WERI-Rb-1 (cell line): ENCODE data around the gene AHDC1.

Source experiments
- DNase-seq: peaks from one replicate; pipeline ENCODE4 v3.0.0-alpha.2; 2020
- H3K27ac ChIP-seq: fragments of 250-450 bp; sonication (Bioruptor Pico); 2 replicates; pipeline ENCODE4 v1.5.1; 2020; ENCODE audit warnings: mild to moderate bottlenecking, moderate library complexity
- H3K27me3 ChIP-seq: fragments of 250-450 bp; sonication (Bioruptor Pico); 2 replicates; pipeline ENCODE4 v1.5.1; 2021; ENCODE audit warnings: mild to moderate bottlenecking, low read depth, moderate library complexity; ENCODE audit not compliant: insufficient read depth, severe bottlenecking
- H3K36me3 ChIP-seq: fragments of 250-450 bp; sonication (Bioruptor Pico); 2 replicates; pipeline ENCODE4 v1.5.1; 2020; ENCODE audit warnings: mild to moderate bottlenecking, moderate library complexity
- H3K4me3 ChIP-seq: 2 replicates; pipeline ENCODE4 v1.5.1; 2011; ENCODE audit warnings: low read depth, mild to moderate bottlenecking, control low read depth, low read length
- H3K9me3 ChIP-seq: fragments of 250-450 bp; sonication (Bioruptor Pico); 2 replicates; pipeline ENCODE4 v1.5.1; 2021; ENCODE audit warnings: mild to moderate bottlenecking, moderate library complexity; ENCODE audit not compliant: severe bottlenecking
- TF ChIP-seq, protein P1 (sequence below): IDR thresholded peaks from 2 replicates; pipeline ENCODE4 v1.5.1; 2011; ENCODE audit warnings: low read depth, mild to moderate bottlenecking, control low read depth, inconsistent platforms, low read length

AHDC1 gene

DNA sequence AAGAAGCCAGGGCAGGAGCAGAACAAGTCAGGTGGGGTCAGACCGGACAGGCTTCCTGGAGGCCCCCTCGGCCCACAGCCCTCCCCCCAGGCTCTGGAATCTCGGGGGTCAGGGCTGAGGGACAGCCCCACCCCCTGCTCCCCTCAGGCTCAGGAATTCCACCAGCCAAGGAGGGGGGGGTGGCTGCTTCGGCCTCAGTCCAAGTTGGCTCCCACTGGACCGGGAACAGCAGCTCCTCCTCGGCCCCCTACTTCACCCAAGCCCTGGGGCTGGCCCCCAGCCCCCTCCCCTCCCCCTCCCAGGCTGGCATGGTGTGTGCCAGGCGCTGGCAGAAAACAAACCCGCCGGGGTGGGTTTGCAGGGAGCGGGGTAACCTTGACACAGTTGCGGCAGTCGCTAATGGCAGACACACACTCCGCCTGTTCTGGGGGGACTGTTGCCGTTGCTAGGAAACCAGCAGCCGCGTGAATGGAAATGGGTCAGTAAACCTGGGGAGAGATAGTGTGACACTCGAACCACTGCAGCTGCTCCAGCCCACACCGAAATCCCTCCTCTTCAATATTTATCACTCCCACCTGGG, 32.4 kb downstream of the AHDC1 start:
- Histone ChIP-seq H3K9me3 (no peaks in the 10 kb centered on the region), H3K27ac (no peak overlapping the region; the same call in 1 of the 2 replicates), H3K36me3 (no peaks in the 10 kb centered on the region; the same call in 1 of the 2 replicates), H3K27me3 (no peaks in the 10 kb centered on the region), H3K4me3 (no peak overlapping the region)
- no peak for DNase-seq
- TF ChIP-seq, protein P1, sequence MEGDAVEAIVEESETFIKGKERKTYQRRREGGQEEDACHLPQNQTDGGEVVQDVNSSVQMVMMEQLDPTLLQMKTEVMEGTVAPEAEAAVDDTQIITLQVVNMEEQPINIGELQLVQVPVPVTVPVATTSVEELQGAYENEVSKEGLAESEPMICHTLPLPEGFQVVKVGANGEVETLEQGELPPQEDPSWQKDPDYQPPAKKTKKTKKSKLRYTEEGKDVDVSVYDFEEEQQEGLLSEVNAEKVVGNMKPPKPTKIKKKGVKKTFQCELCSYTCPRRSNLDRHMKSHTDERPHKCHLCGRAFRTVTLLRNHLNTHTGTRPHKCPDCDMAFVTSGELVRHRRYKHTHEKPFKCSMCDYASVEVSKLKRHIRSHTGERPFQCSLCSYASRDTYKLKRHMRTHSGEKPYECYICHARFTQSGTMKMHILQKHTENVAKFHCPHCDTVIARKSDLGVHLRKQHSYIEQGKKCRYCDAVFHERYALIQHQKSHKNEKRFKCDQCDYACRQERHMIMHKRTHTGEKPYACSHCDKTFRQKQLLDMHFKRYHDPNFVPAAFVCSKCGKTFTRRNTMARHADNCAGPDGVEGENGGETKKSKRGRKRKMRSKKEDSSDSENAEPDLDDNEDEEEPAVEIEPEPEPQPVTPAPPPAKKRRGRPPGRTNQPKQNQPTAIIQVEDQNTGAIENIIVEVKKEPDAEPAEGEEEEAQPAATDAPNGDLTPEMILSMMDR = no peak

DNA sequence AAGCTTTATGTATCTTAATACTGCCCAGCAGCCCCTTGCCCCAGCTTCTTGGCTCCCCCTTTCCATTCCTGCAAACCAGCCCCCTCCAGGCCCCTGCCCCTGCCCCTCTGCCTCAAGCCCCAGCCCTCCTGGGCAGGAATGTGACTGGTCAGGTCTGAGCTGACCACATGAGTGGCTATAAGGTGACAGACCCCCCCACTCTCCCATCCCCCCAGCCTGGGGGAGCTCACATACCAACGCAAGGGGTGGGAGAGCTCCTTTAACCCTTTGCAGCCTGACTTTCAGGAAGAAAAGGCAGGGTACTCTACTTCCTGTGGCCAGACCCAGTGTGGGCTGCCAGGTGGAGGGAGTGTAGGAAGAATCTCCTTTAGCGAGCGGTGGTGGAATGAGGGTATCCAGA, 33.2 kb downstream of the AHDC1 start:
- TF ChIP-seq, protein P1 = no peak
- Histone ChIP-seq H3K27me3 (no peaks in the 10 kb centered on the region), H3K4me3 (no peak overlapping the region), H3K27ac (no peak overlapping the region), H3K9me3 (no peaks in the 10 kb centered on the region), H3K36me3 (no peaks in the 10 kb centered on the region; the same call in 1 of the 2 replicates)
- no peak for DNase-seq

DNA sequence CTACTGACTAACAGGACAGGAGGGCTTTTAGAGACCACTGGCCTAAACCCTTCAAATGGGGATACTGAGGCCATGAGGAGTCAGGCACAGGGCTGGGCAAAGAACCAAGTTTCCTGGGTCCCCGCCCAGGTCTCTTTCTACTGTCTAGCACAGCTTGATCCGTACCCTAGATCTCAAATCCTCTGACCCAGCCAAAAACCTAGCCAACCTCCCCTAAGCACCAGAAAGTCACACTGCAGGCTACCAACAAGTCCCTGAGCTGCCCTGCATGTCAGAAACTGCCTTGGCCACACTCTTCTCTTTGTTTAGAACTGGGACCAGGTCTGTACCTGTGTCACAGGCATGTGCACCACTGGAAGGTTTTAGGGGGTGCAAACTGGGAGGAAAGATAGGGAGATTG, 33.6 kb downstream of the AHDC1 start:
- H3K9me3 ChIP-seq = no peaks in the 10 kb centered on the region
- DNase-seq = no peak
- no peak overlapping the region for H3K27ac ChIP-seq
- TF ChIP-seq, protein P1 = no peak
- no peak overlapping the region for H3K4me3 ChIP-seq
- H3K36me3 ChIP-seq = no peaks in the 10 kb centered on the region; the same call in 1 of the 2 replicates
- H3K27me3 ChIP-seq = no peaks in the 10 kb centered on the region

DNA sequence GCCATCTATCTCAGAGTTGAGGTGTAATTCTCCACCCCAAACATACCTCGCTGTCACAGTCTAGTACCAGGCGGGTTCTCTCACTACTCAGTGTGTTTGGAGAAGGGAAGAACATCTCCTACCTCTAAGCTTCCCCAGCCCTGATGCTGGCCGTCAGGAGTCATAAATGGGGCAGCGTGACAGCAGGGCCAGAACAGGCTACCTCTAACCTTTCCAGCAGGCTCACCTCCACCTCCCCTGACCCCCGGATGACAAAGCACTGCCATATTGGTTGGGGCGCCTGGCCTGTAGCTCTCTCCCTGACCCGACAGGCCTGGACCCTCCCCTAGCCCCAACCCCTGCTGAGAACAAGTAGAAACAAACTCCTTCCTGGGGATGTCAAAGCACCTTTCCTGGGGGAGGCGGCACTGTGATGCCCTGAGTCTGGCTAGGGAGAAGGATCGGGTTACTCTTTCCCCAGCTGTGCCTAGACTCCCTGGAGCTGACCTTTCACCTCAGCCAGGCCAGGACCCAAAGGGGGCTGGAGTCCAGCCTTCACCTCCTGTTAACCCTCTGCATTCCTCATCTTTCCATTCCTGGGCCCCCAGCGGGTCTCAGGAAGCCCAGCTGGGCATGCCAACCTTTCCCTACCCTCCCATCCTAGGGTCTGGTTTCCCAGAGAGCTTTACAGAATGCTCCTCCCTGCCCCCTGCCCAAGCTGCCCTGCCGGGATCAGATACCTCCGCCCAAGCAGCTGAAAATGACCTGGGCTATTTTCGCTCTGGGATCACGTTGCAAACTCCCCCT, 34.2 kb downstream of the AHDC1 start:
- no peaks in the 10 kb centered on the region for H3K9me3 ChIP-seq
- no peak overlapping the region for H3K27ac ChIP-seq
- no peaks in the 10 kb centered on the region; the same call in 1 of the 2 replicates for H3K36me3 ChIP-seq
- no peak for DNase-seq
- no peak overlapping the region for H3K4me3 ChIP-seq
- H3K27me3 ChIP-seq = no peaks in the 10 kb centered on the region
- TF ChIP-seq, protein P1 = no peak

DNA sequence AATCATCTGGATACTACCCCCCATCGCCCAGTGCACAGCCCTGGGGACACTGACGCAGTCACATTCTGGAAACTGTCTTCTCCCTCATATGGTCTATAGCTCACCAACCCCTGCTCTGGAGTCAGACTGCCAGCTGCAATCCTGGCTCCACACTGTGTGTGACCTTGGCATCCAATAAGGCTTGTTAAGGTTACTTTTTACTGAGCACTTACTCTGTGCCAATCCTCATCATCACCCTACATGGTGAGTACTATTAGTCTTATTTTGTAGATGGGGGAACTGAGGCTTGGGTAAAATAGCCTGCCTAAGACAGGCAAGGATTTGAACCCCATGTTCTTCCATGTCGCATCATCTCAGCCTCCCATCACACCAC, 34.9 kb downstream of the AHDC1 start:
- H3K27me3 ChIP-seq = no peaks in the 10 kb centered on the region
- no peaks in the 10 kb centered on the region for H3K9me3 ChIP-seq
- TF ChIP-seq, protein P1 = no peak
- H3K4me3 ChIP-seq = no peak overlapping the region
- DNase-seq = no peak
- H3K27ac ChIP-seq = no peak overlapping the region
- no peaks in the 10 kb centered on the region; the same call in 1 of the 2 replicates for H3K36me3 ChIP-seq
